HG03342 (cell line): ENCODE results near the gene SLC35A3.
"Not testable (repeated sequence)": the region's sequence is repeated elsewhere in the genome, so short reads cannot be mapped to it uniquely, and the experiment has no call there.

Experiments used
- ATAC-seq: cut with Tn5 transposase; IDR thresholded peaks from one replicate; pipeline ENCODE4 v1.9.1; 2021; ENCODE audit warnings: mild to moderate bottlenecking, moderate library complexity; ENCODE audit not compliant: unreplicated experiment

Gene SLC35A3

GRCh38 chr1:99969729-99970621 lies at the start of gene SLC35A3:
Gene SLC35A3 (plus strand): TSS chr1:99969996. CDS start chr1:99993555, 23,559 bp downstream.
- peak; percentile 84 for ATAC-seq

GRCh38 chr1:99934801-99935200 lies 35.0 kb upstream of the SLC35A3 start:
- no peak for ATAC-seq

- ATAC-seq: no peak
These were observed 34.3 kb upstream of the SLC35A3 start for GRCh38 chr1:99935534-99935933.

GRCh38 chr1:99936071-99936470 lies 33.7 kb upstream of the SLC35A3 start:
- no peak for ATAC-seq

- ATAC-seq: no peak
These were observed 27.1 kb upstream of the SLC35A3 start for GRCh38 chr1:99942723-99943122.

- no peak for ATAC-seq
These were observed 26.5 kb upstream of the SLC35A3 start for GRCh38 chr1:99943223-99943794.

- ATAC-seq: no peak
These were observed 25.6 kb upstream of the SLC35A3 start for GRCh38 chr1:99944192-99944591.

GRCh38 chr1:99945174-99945573 lies 24.6 kb upstream of the SLC35A3 start:
- ATAC-seq: no peak

- ATAC-seq: no peak
These were observed 19.3 kb upstream of the SLC35A3 start for GRCh38 chr1:99950486-99950885.

GRCh38 chr1:99952522-99952921 lies 17.3 kb upstream of the SLC35A3 start:
- ATAC-seq: no peak

- ATAC-seq: no peak
These were observed 14.4 kb upstream of the SLC35A3 start for GRCh38 chr1:99955375-99955774.

GRCh38 chr1:99956755-99957154 lies 13.0 kb upstream of the SLC35A3 start:
- ATAC-seq: no peak

- ATAC-seq: no peak
These were observed 12.0 kb upstream of the SLC35A3 start for GRCh38 chr1:99957818-99958217.

GRCh38 chr1:99959189-99959705 lies 10.5 kb upstream of the SLC35A3 start:
- not testable (repeated sequence) for ATAC-seq

GRCh38 chr1:99960260-99960659 lies 9.5 kb upstream of the SLC35A3 start:
- ATAC-seq: not testable (repeated sequence)

- no peak for ATAC-seq
These were observed 6.6 kb upstream of the SLC35A3 start for GRCh38 chr1:99963041-99963795.

- no peak for ATAC-seq
These were observed 5.0 kb upstream of the SLC35A3 start for GRCh38 chr1:99964806-99965205.

GRCh38 chr1:99965646-99966375 lies 4.0 kb upstream of the SLC35A3 start:
- no peak for ATAC-seq

- ATAC-seq: no peak
These were observed 1.6 kb upstream of the SLC35A3 start for GRCh38 chr1:99968214-99968613.

- peak; percentile 21 for ATAC-seq
These were observed 502 bp upstream of the SLC35A3 start for GRCh38 chr1:99969260-99969728.
